ENCODE data around the gene AP1B1.

The AP1B1 gene

GRCh38 chr22:29277927-29278326, 110.4 kb downstream of the AP1B1 start:
- Histone ChIP-seq H3K4me3 (ENCODE audit: severe bottlenecking) (no peak overlapping the region), H3K27me3 (ENCODE audit: insufficient read depth, poor library complexity, severe bottlenecking) (no peaks in the 10 kb centered on the region), H3K27ac (ENCODE audit: poor library complexity, severe bottlenecking) (no peak overlapping the region), H3K9me3 (ENCODE audit: severe bottlenecking) (no peaks in the 10 kb centered on the region), H3K36me3 (ENCODE audit: low read depth) (peaks cover 98% of the 10 kb centered on the region), H3K4me1 (ENCODE audit: insufficient read depth, poor library complexity, severe bottlenecking) (no peaks in the 10 kb centered on the region)
- ATAC-seq (ENCODE audit: low read depth) (no peak), DNase-seq (ENCODE audit: low spot score) (no peak)
- TF ChIP-seq CTCF (IDR thresholded peaks at IDR 0.05; ENCODE audit: poor library complexity, severe bottlenecking), result no peak
